IPS-20b (cell line): ENCODE data around the gene UMODL1.

ENCODE experiments used
- H3K27ac ChIP-seq: one replicate; pipeline ENCODE4 v1.5.1; 2013; ENCODE audit warnings: low read length
- H3K27me3 ChIP-seq: 2 replicates; pipeline ENCODE4 v1.6.1; 2013; ENCODE audit warnings: mild to moderate bottlenecking, low read length, inconsistent platforms; ENCODE audit not compliant: insufficient read depth
- H3K36me3 ChIP-seq: 2 replicates; pipeline ENCODE4 v1.6.1; 2013; ENCODE audit warnings: low read depth, mild to moderate bottlenecking, inconsistent platforms, low read length, moderate library complexity; ENCODE audit not compliant: insufficient read depth
- H3K4me1 ChIP-seq: 2 replicates; pipeline ENCODE4 v1.6.1; 2013; ENCODE audit warnings: mild to moderate bottlenecking, control low read depth, inconsistent platforms, low read length, moderate library complexity; ENCODE audit not compliant: insufficient read depth
- H3K4me3 ChIP-seq: 2 replicates; pipeline ENCODE4 v1.5.1; 2013; ENCODE audit warnings: mild to moderate bottlenecking, low read length, inconsistent platforms
- H3K9ac ChIP-seq: 2 replicates; pipeline ENCODE4 v1.6.1; 2013; ENCODE audit warnings: low read depth, mild to moderate bottlenecking, inconsistent platforms, low read length, moderate library complexity
- H3K9me3 ChIP-seq: 2 replicates; pipeline ENCODE4 v1.6.1; 2013; ENCODE audit warnings: mild to moderate bottlenecking, low read depth, low read length, inconsistent platforms; ENCODE audit not compliant: insufficient read depth

Gene UMODL1

GRCh38 chr21:42051788-42052187 is 19.3 kb upstream of the UMODL1 start:
- Histone ChIP-seq H3K27ac (no peak overlapping the region), H3K4me3 (no peak overlapping the region), H3K4me1 (peaks cover 4% of the 10 kb centered on the region), H3K27me3 (no peaks in the 10 kb centered on the region), H3K9ac (no peak overlapping the region), H3K9me3 (peaks cover 6% of the 10 kb centered on the region), H3K36me3 (no peaks in the 10 kb centered on the region)

- Histone ChIP-seq H3K27ac (no peak overlapping the region), H3K27me3 (no peaks in the 10 kb centered on the region), H3K4me3 (no peak overlapping the region), H3K4me1 (peaks cover 11% of the 10 kb centered on the region), H3K9me3 (peaks cover 6% of the 10 kb centered on the region), H3K9ac (no peak overlapping the region), H3K36me3 (no peaks in the 10 kb centered on the region)
Observed at GRCh38 chr21:42055425-42055824, 15.7 kb upstream of the UMODL1 start.

- Histone ChIP-seq H3K27me3 (no peaks in the 10 kb centered on the region), H3K4me3 (no peak overlapping the region), H3K27ac (no peak overlapping the region), H3K9me3 (peaks cover 6% of the 10 kb centered on the region), H3K4me1 (peaks cover 11% of the 10 kb centered on the region), H3K36me3 (no peaks in the 10 kb centered on the region), H3K9ac (no peak overlapping the region)
Observed at GRCh38 chr21:42056468-42056867, 14.6 kb upstream of the UMODL1 start.

- Histone ChIP-seq H3K9me3 (peaks cover 6% of the 10 kb centered on the region), H3K4me1 (peaks cover 11% of the 10 kb centered on the region), H3K27me3 (no peaks in the 10 kb centered on the region), H3K27ac (no peak overlapping the region), H3K9ac (no peak overlapping the region), H3K4me3 (no peak overlapping the region), H3K36me3 (no peaks in the 10 kb centered on the region)
Observed at GRCh38 chr21:42056996-42057689, 14.0 kb upstream of the UMODL1 start.

GRCh38 chr21:42057851-42058437 is 13.2 kb upstream of the UMODL1 start:
- Histone ChIP-seq H3K9ac (no peak overlapping the region), H3K4me3 (no peak overlapping the region), H3K27me3 (no peaks in the 10 kb centered on the region; the same call in 1 of the 2 replicates), H3K4me1 (peaks cover 11% of the 10 kb centered on the region), H3K36me3 (no peaks in the 10 kb centered on the region), H3K9me3 (peaks cover 5% of the 10 kb centered on the region), H3K27ac (no peak overlapping the region)

- H3K4me3 ChIP-seq = no peak overlapping the region
- H3K4me1 ChIP-seq = peaks cover 15% of the 10 kb centered on the region
- no peaks in the 10 kb centered on the region for H3K9me3 ChIP-seq
- H3K36me3 ChIP-seq = no peaks in the 10 kb centered on the region
- no peak overlapping the region for H3K27ac ChIP-seq
- H3K9ac ChIP-seq = no peak overlapping the region
- H3K27me3 ChIP-seq = no peaks in the 10 kb centered on the region; the same call in 1 of the 2 replicates
Observed at GRCh38 chr21:42058631-42059111, 12.4 kb upstream of the UMODL1 start.

- peaks cover 15% of the 10 kb centered on the region for H3K4me1 ChIP-seq
- H3K27ac ChIP-seq = no peak overlapping the region
- H3K9me3 ChIP-seq = no peaks in the 10 kb centered on the region
- no peak overlapping the region for H3K9ac ChIP-seq
- no peaks in the 10 kb centered on the region; the same call in 1 of the 2 replicates for H3K27me3 ChIP-seq
- H3K36me3 ChIP-seq = no peaks in the 10 kb centered on the region
- H3K4me3 ChIP-seq = no peak overlapping the region
Observed at GRCh38 chr21:42059141-42059540, 12.0 kb upstream of the UMODL1 start.

GRCh38 chr21:42059721-42060120 is 11.4 kb upstream of the UMODL1 start:
- Histone ChIP-seq H3K9ac (no peak overlapping the region), H3K27me3 (no peaks in the 10 kb centered on the region; the same call in 1 of the 2 replicates), H3K27ac (no peak overlapping the region), H3K4me3 (no peak overlapping the region), H3K36me3 (no peaks in the 10 kb centered on the region), H3K4me1 (peaks cover 15% of the 10 kb centered on the region), H3K9me3 (no peaks in the 10 kb centered on the region)

- Histone ChIP-seq H3K36me3 (no peaks in the 10 kb centered on the region), H3K27me3 (no peaks in the 10 kb centered on the region; the same call in 1 of the 2 replicates), H3K9me3 (no peaks in the 10 kb centered on the region), H3K9ac (no peak overlapping the region), H3K4me3 (no peak overlapping the region), H3K27ac (no peak overlapping the region), H3K4me1 (peaks cover 15% of the 10 kb centered on the region)
Observed at GRCh38 chr21:42060166-42060565, 11.0 kb upstream of the UMODL1 start.

GRCh38 chr21:42061195-42061985 is 9.7 kb upstream of the UMODL1 start:
- peaks cover 15% of the 10 kb centered on the region for H3K4me1 ChIP-seq
- H3K36me3 ChIP-seq = no peaks in the 10 kb centered on the region
- H3K27me3 ChIP-seq = no peaks in the 10 kb centered on the region; the same call in 1 of the 2 replicates
- H3K9ac ChIP-seq = no peak overlapping the region
- no peak overlapping the region for H3K27ac ChIP-seq
- no peak overlapping the region for H3K4me3 ChIP-seq
- no peaks in the 10 kb centered on the region for H3K9me3 ChIP-seq

GRCh38 chr21:42061986-42062235 is 9.2 kb upstream of the UMODL1 start:
- H3K27me3 ChIP-seq = no peaks in the 10 kb centered on the region; the same call in 1 of the 2 replicates
- H3K36me3 ChIP-seq = no peaks in the 10 kb centered on the region
- no peaks in the 10 kb centered on the region for H3K9me3 ChIP-seq
- peaks cover 10% of the 10 kb centered on the region for H3K4me1 ChIP-seq
- no peak overlapping the region for H3K4me3 ChIP-seq
- H3K9ac ChIP-seq = no peak overlapping the region
- H3K27ac ChIP-seq = no peak overlapping the region
